ENCODE data around the gene CDH4.
"Not testable (repeated sequence)": the region's sequence is repeated elsewhere in the genome, so short reads cannot be mapped to it uniquely, and the experiment has no call there.

The CDH4 gene

GRCh38 chr20:61963885-61964674, 712.0 kb downstream of the CDH4 start:
- no peak for DNase-seq

GRCh38 chr20:61964675-61965605, 712.9 kb downstream of the CDH4 start:
- no peak for DNase-seq

- DNase-seq: no peak
These were observed 713.8 kb downstream of the CDH4 start for GRCh38 chr20:61965606-61966491.

DNA sequence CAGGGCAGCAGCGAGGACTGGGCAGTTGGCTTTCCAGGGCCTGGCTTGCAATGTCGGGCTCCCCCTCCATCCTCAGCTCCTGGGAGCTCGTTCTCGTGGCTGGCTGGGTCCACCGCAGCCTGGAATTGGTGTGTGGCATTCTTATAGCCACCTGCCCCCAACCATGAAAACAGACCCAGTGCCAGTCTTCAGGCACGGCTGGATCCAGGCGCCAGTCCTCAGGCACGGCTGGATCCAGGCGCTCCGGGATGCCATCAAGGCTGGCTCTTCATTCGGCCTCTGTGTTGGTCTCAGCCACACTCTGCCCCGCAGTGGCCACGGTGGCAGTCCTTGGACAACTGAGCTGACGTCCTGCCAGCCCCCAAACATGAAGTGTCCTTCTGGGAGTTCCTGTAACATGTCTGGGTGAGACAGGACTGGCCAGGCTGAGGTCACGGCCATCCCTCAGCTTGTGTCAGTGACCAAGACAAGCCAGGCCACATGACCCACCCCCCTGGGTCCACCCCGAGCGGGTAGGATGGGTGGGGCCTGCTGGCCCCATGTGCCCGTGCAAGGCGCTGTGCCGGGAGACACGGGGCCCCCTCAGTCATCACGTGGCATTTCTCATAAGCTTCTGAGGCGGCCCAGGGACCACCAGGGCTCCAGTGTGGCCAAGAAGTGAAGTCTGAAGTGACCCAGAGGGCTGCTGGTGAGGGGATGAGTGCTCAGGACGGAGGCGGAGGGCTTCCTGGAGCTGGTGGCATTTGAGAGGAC, 714.6 kb downstream of the CDH4 start:
- DNase-seq: no peak

DNA sequence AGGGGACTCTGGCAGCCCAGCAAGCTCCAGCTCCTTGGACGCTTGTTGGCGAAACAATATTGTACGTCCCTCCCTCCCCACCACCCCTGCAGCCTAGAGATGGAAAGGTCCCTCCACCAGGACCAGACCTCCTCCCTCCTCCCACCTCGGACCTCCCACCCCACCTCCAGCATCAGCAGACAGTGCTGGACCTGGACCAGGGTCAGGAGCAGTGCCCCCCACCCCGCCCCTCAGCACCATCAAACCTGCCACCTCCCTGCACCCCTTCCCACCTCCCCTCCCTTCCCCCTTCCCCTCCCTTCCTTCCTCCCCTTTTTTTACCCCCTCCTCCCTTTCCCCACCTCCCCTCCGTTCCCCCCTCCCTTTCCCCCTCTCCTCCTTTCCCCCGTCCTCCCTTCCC, 715.2 kb downstream of the CDH4 start:
- no peak for DNase-seq

- DNase-seq: no peak
These were observed 716.2 kb downstream of the CDH4 start for GRCh38 chr20:61968036-61968810.

DNA sequence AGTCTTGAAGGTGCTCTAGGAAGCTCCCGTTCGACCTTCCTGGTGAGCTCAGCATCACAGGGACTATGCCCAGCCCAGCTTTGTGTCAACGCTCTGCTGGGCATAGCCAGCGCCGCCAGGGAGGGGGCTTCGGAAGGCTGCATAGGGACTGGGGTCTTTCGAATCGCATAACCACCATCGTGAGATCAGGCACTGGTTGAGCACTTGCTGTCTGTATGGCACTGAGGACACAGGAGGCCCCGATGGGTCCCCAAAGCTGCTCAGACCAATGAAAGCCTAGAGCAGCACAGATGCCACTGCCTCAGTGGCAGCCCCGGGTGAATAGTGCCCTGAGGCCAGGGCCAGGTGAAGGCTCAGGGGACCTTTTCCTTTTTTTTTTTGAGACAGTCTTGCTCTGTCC, 716.9 kb downstream of the CDH4 start:
- DNase-seq: no peak

DNA sequence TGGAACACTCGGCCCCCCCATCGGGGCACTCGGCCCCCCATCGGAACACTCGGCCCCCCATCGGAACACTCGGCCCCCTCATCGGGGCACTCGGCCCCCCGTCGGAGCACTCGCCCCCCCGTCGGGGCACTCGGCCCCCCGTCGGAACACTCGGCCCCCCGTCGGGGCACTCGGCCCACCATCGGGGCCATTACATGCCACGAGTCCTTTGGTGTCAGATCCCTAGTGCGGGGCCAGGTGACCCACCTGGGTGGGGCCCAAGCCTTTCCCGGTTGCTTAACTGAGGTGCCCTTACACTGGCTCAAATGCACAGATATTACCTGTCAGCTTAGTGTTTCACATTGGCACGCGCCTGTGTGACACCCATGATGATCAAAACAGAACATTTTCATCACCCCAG, 717.7 kb downstream of the CDH4 start:
- no peak for DNase-seq

DNA sequence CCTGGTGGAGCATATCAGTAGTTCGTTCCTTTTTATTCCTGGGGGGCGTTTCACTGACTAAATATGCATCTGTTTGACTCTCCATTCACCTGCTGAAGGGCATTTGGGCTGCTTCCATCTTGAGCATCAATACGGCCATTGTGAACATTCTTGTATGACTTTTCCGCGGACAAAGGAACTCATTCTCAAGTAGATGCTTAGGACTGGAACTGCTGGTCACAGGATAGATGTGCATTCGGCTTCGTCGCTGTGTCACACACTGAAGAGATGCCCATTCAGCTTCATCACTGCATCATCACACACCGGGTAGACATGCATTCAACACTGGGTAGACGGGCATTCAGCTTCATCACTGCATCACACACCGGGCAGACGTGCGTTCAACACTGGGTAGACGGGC, 718.3 kb downstream of the CDH4 start:
- DNase-seq: no peak

DNA sequence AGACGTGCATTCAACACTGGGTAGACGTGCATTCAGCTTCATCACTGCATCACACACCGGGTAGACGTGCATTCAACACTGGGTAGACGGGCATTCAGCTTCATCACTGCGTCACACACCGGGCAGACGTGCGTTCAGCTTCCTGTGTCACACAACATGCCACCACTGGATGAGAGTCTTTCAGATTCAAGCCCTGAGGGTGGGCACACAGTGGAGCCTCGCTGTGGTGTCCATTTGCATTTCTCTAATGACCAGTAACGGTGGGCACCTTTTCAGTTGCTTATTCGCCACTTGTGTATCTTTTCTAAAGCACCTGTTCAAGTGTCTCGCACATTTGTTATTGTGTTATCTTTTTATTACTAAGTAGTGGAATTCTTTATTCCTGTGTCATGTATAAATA, 719.5 kb downstream of the CDH4 start:
- DNase-seq: not testable (repeated sequence)

DNA sequence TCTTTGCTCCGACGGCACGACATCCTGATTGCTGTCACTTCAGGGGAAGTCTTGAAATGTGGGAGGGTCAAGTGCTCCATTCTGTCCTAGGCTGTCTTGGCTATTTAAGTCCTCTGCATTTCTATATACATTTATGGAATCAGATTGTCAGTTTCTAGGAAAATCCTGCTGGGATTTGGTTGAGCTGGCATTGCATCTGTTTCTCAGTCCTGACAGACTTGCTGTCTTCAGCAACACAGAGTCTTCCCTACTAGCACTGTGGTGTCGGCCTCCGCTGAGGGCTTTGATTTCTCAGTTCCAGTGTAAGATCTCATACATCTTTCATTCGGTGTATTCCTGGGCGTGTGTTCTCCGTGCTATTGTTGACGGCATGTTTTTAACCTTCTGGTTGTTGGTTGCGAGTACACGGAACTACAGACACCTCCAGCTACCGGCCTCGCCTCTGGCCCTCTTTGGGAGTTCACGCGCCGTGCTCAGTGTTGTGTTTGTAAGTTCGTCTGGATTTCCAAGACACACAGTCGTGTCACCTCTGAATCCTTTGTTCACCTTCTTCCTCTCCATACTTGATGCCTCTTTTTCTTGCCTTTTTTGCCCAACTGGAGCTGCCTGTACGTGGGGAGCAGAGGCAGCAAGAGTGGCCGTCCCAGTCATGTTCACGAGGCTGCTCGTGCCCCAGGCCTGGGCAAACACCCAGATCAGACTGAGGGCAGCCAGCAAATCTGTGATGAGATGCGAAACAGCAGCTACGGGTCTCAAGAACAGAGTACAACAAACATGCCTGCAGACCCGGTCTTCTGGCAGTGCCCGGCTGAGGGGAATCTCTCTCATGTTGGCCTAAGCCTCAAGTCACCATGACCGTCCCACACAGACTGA, 720.8 kb downstream of the CDH4 start:
- no peak for DNase-seq

- DNase-seq: no peak
These were observed 721.7 kb downstream of the CDH4 start for GRCh38 chr20:61973515-61974356.

DNA sequence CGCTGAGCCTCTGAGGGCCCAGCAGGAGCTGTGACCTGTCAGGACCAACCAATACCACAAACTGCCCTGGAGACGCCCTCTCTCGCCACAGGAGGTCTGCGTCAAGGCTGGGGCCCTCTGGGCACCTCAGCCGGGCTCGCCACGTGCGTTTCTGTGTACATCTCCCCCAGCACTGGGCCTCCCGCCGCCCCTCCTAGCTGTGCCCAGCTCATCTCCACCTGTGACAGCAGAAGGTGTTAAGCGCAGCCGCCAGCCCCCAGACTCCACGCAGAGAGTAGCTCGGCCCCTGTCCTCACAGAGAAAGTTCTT, 722.2 kb downstream of the CDH4 start:
- DNase-seq: no peak

DNA sequence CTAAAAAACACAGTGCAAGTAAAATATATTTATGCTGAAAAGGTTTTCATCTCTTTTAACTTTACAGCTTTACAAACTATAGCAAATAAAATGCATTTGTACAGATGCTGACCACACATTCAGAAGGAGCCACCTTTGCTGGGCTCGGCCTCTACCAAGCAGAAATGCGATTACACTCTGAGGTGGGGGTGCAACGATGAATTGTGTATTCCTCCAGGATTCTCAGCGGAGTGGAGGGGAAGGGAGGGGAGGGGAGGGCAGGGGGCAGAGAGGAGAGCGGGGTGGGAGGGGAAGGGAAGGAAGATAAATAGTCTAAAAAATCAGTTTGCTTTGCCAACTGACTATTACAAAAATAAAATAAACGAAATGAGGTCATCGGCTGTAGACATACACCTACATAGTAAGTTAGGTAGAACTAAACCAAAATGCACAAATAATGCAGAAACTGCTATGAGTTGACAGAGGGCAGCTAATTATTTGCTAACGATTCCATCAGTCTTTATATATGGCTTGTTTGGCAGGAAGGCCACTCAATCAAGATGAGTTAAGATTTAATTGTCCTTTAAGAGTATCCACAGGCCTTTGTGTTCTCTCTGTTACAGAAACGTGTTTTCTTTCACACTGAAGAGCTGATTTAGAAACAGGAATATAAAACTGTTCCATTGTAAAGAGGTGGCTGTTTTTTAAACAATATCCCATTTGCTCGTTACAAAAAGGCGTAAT, 723.5 kb downstream of the CDH4 start:
- no peak for DNase-seq

DNA sequence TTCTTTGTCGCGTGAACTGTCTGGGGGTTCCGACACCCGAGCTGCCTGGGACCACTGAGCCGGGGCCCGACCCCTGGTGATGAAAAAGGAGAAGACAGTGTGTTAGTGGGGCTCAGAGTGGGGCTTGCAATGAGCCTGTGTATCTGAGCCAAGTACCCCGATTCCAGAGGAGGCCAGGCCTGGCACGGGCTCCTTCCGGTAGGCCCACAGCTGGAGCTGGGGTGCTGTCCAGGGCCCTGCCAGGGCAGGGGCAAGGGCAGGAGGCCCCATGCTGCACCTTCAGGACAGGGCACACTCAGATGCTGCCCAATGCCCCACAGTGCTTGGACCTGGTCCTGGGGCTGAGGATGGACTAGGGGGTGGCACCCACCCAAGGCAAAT, 724.2 kb downstream of the CDH4 start:
- no peak for DNase-seq

DNA sequence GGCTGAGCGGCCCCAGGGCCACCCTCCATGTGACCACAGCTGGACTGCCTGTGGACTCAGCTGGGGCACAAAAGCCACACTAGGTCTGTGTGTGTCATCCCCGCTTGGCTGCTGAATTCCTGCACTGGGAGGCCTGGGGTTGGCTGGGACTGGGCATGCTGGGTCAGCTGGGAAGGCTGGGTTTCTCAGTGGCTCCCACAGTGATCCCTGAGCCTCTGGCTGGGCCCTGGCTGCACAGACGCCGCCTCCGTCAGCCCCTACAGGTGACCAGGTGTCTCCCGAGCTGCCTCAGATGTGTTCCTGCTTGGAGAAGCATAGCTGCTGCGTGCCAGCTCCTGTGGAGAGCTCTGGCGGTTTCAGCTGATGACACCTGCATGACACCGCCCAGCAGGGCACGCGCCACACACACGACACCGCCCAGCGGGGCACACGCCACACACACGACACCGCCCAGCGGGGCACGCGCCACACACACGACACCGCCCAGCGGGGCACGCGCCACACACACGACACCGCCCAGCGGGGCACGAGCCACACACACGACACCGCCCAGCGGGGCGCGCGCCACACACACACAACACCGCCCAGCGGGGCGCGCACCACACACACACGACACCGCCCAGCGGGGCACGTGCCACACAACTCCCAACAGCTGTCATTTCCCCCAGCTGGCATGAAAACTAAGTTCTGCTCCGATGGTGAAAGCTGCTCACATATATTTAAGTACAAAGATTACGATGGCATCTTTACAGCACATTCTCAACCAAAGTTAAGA, 724.8 kb downstream of the CDH4 start:
- DNase-seq: no peak

- no peak for DNase-seq
These were observed 725.3 kb downstream of the CDH4 start for GRCh38 chr20:61977419-61977786.

GRCh38 chr20:61978491-61978890, 726.4 kb downstream of the CDH4 start:
- DNase-seq: no peak
